WTC11 (cell line): ENCODE results near the gene KIRREL3. TPM values are rescaled to one million over a fixed set of nuclear protein-coding genes. Genes with fewer than 3 reads are reported as not detected.

Experiments used
- ATAC-seq: fragments of 200-7000 bp; cut with Tn5 transposase; 2 replicates; pipeline ENCODE4 v1.10.0; 2021; ENCODE audit warnings: mild to moderate bottlenecking, moderate library complexity
- CTCF ChIA-PET: fragments of 300-600 bp; sonication (Branson Sonifier 250); formaldehyde crosslinking; loops from one replicate; lab custom pipeline; 2021; ENCODE audit warnings: antibody characterized with exemption; lab: Charles Lee
- POLR2A ChIA-PET: fragments of 350-600 bp; sonication (Branson Sonifier 250); formaldehyde crosslinking; loops from one replicate; lab custom pipeline; 2021; ENCODE audit warnings: antibody characterized with exemption; lab: Charles Lee
- DNase-seq: peaks from one replicate; pipeline ENCODE4 v3.0.0; 2021; ENCODE audit warnings: low spot score
- H3K27ac Mint-ChIP-seq: 2 replicates; pipeline ENCODE4 v1.8.0; 2021; ENCODE audit warnings: mixed read lengths
- H3K27me3 Mint-ChIP-seq: 2 replicates; pipeline ENCODE4 v1.8.0; 2021; ENCODE audit warnings: low read depth, mild to moderate bottlenecking, moderate library complexity, mixed read lengths
- H3K36me3 Mint-ChIP-seq: 2 replicates; pipeline ENCODE4 v1.8.0; 2021; ENCODE audit warnings: mixed read lengths
- H3K4me1 Mint-ChIP-seq: 2 replicates; pipeline ENCODE4 v1.8.0; 2022; ENCODE audit warnings: mixed read lengths
- H3K4me3 Mint-ChIP-seq: 2 replicates; pipeline ENCODE4 v1.8.0; 2021; ENCODE audit warnings: mild to moderate bottlenecking, moderate library complexity, mixed read lengths
- H3K9me3 Mint-ChIP-seq: 2 replicates; pipeline ENCODE4 v1.8.0; 2021; ENCODE audit warnings: mixed read lengths
- EMX1 ChIP-seq: fragments of 250-450 bp; sonication (Bioruptor Pico); IDR thresholded peaks from 2 replicates; pipeline ENCODE4 v1.8.0; 2021; ENCODE audit warnings: mild to moderate bottlenecking
- ESRRA ChIP-seq: sonication (generic); formaldehyde crosslinking; IDR thresholded peaks from 2 replicates; pipeline ENCODE4 v1.8.1; 2022; ENCODE audit warnings: mild to moderate bottlenecking, missing genetic modification reagents, borderline replicate concordance
- FOXP1 ChIP-seq: sonication (generic); formaldehyde crosslinking; IDR thresholded peaks from 2 replicates; pipeline ENCODE4 v1.8.0; 2022; ENCODE audit warnings: missing genetic modification reagents, mild to moderate bottlenecking, moderate library complexity, borderline replicate concordance
- GABPB1 ChIP-seq: sonication (generic); formaldehyde crosslinking; IDR thresholded peaks from 2 replicates; pipeline ENCODE4 v1.8.1; 2023; ENCODE audit warnings: mild to moderate bottlenecking, missing genetic modification reagents
- GRHL2 ChIP-seq: fragments of 250-450 bp; sonication (Bioruptor Pico); IDR thresholded peaks from 2 replicates; pipeline ENCODE4 v1.8.0; 2022; ENCODE audit warnings: mild to moderate bottlenecking, moderate library complexity; ENCODE audit not compliant: insufficient replicate concordance, severe bottlenecking
- MXD4 ChIP-seq: fragments of 250-450 bp; sonication (Bioruptor Pico); IDR thresholded peaks from 2 replicates; pipeline ENCODE4 v1.8.0; 2021; ENCODE audit warnings: mild to moderate bottlenecking, moderate library complexity, borderline replicate concordance
- NFE2L1 ChIP-seq: sonication (generic); formaldehyde crosslinking; IDR thresholded peaks from 2 replicates; pipeline ENCODE4 v1.8.1; 2023; ENCODE audit warnings: missing genetic modification reagents
- NFYB ChIP-seq: sonication (generic); formaldehyde crosslinking; conservative IDR thresholded peaks from 2 replicates; pipeline ENCODE4 v1.8.0; 2022; ENCODE audit warnings: low read depth, missing genetic modification reagents
- NR1H2 ChIP-seq: sonication (generic); formaldehyde crosslinking; IDR thresholded peaks from 2 replicates; pipeline ENCODE4 v1.9.0; 2021; ENCODE audit warnings: mild to moderate bottlenecking, moderate library complexity, missing genetic modification reagents
- OVOL2 ChIP-seq: fragments of 250-450 bp; sonication (Bioruptor Pico); IDR thresholded peaks from 2 replicates; pipeline ENCODE4 v1.9.0; 2021; ENCODE audit warnings: mild to moderate bottlenecking, borderline replicate concordance
- PRRX2 ChIP-seq: fragments of 250-450 bp; sonication (Bioruptor Pico); IDR thresholded peaks from 2 replicates; pipeline ENCODE4 v1.8.0; 2021; ENCODE audit warnings: mild to moderate bottlenecking
- RELA ChIP-seq: sonication (generic); formaldehyde crosslinking; IDR thresholded peaks from 2 replicates; pipeline ENCODE4 v1.8.1; 2022; ENCODE audit warnings: missing genetic modification reagents, mild to moderate bottlenecking, borderline replicate concordance
- SMAD4 ChIP-seq: sonication (generic); formaldehyde crosslinking; IDR thresholded peaks from 2 replicates; pipeline ENCODE4 v1.8.0; 2022; ENCODE audit warnings: mild to moderate bottlenecking, missing genetic modification reagents
- TEAD4 ChIP-seq: sonication (generic); formaldehyde crosslinking; IDR thresholded peaks from 2 replicates; pipeline ENCODE4 v1.8.0; 2022; ENCODE audit warnings: mild to moderate bottlenecking, missing genetic modification reagents
- ZNF396 ChIP-seq: fragments of 250-450 bp; sonication (Bioruptor Pico); IDR thresholded peaks from 2 replicates; pipeline ENCODE4 v1.8.0; 2021; ENCODE audit warnings: mild to moderate bottlenecking, moderate library complexity, borderline replicate concordance
- ZNF416 ChIP-seq: fragments of 250-450 bp; sonication (Bioruptor Pico); IDR thresholded peaks from 2 replicates; pipeline ENCODE4 v1.9.0; 2021; ENCODE audit warnings: mild to moderate bottlenecking, inconsistent platforms
- ZNF671 ChIP-seq: fragments of 250-450 bp; sonication (Bioruptor Pico); IDR thresholded peaks from 2 replicates; pipeline ENCODE4 v1.8.0; 2021; ENCODE audit warnings: mild to moderate bottlenecking
- total RNA-seq: library from RNA; stranded (reverse); gene quantifications from 3 replicates; pipeline ENCODE4 v1.2.3, GENCODE V29; 2021
- TF ChIP-seq, protein P1 (sequence below): fragments of 200-600 bp; IDR thresholded peaks from 2 replicates; pipeline ENCODE4 v1.8.0; 2022; ENCODE audit warnings: antibody characterized with exemption
- TF ChIP-seq, protein P2 (sequence below): fragments of 250-450 bp; sonication (Bioruptor Pico); IDR thresholded peaks from 2 replicates; pipeline ENCODE4 v1.9.0; 2021; ENCODE audit warnings: moderate library complexity, mild to moderate bottlenecking, inconsistent platforms, borderline replicate concordance
- TF ChIP-seq, protein P3 (sequence below): sonication (generic); formaldehyde crosslinking; IDR thresholded peaks from 2 replicates; pipeline ENCODE4 v1.8.1; 2023; ENCODE audit warnings: mild to moderate bottlenecking, missing genetic modification reagents
- TF ChIP-seq, protein P4 (sequence below): sonication (generic); formaldehyde crosslinking; IDR thresholded peaks from 2 replicates; pipeline ENCODE4 v1.8.1; 2022; ENCODE audit warnings: low read depth, missing genetic modification reagents, borderline replicate concordance
- TF ChIP-seq, protein P5 (sequence below): sonication (generic); formaldehyde crosslinking; IDR thresholded peaks from 2 replicates; pipeline ENCODE4 v1.8.1; 2022; ENCODE audit warnings: mild to moderate bottlenecking, missing genetic modification reagents, moderate library complexity, borderline replicate concordance
- TF ChIP-seq, protein P6 (sequence below): sonication (generic); formaldehyde crosslinking; IDR thresholded peaks from 2 replicates; pipeline ENCODE4 v1.8.1; 2022; ENCODE audit warnings: mild to moderate bottlenecking, moderate library complexity, missing genetic modification reagents
- TF ChIP-seq, protein P7 (sequence below): sonication (generic); formaldehyde crosslinking; IDR thresholded peaks from 2 replicates; pipeline ENCODE4 v1.8.1; 2023; ENCODE audit warnings: mild to moderate bottlenecking, missing genetic modification reagents, borderline replicate concordance

KIRREL3 gene
- total RNA-seq, 1 experiment from 2014 or later, result 0.59 TPM

DNA sequence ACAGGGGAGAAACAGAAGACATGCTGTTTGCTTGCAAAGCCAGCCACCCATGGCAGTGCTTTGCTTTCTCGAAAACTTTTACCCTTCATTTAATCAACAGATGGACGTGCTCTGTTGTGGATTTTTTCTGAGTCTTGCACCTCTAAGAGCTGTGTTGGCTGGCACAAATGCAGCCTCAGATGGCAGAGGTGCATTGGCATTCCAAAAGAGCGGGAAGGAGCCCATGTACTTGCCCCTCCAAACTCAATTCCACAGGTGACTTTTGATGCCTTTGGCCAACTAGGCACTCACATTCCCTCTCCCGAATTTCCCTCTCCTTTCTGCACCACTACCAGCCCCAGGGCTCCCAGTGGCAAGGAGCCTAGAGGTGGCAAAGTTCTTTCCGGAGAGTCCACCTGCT, 1.2 kb downstream of the KIRREL3 start (continued):
- TF ChIP-seq, protein P1, sequence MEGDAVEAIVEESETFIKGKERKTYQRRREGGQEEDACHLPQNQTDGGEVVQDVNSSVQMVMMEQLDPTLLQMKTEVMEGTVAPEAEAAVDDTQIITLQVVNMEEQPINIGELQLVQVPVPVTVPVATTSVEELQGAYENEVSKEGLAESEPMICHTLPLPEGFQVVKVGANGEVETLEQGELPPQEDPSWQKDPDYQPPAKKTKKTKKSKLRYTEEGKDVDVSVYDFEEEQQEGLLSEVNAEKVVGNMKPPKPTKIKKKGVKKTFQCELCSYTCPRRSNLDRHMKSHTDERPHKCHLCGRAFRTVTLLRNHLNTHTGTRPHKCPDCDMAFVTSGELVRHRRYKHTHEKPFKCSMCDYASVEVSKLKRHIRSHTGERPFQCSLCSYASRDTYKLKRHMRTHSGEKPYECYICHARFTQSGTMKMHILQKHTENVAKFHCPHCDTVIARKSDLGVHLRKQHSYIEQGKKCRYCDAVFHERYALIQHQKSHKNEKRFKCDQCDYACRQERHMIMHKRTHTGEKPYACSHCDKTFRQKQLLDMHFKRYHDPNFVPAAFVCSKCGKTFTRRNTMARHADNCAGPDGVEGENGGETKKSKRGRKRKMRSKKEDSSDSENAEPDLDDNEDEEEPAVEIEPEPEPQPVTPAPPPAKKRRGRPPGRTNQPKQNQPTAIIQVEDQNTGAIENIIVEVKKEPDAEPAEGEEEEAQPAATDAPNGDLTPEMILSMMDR, result no peak
- TF ChIP-seq EMX1 (CRISPR knock-in tag) (no peak), FOXP1 (CRISPR knock-in tag) (no peak)

DNA sequence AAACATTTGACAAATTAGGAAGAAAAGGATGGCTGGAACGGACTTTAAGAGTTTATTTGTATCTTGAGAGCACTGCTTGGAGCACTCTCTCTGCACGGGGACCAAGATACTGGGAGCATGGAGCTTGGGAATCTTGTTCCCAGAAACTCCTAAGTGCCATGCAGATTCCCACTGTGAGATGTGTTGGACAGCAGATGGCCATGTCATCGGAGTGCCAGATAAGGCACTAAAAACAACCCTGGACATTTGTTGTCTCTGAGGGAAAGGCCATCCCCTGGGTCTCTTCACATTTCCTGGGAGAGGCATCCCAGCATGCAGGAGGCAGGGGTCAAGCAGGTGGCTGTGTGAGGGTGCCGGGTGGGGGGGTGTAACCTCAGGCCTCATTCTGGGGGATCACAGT, 2.9 kb downstream of the KIRREL3 start:
- H3K4me3 Mint-ChIP-seq, result no peak overlapping the region
- H3K27me3 Mint-ChIP-seq, result peaks cover 11% of the 10 kb centered on the region
- no peaks in the 10 kb centered on the region for H3K9me3 Mint-ChIP-seq
- H3K36me3 Mint-ChIP-seq, result no peaks in the 10 kb centered on the region
- H3K27ac Mint-ChIP-seq, result no peak overlapping the region
- CTCF ChIA-PET, result no interaction called here
- TF ChIP-seq, protein P2, sequence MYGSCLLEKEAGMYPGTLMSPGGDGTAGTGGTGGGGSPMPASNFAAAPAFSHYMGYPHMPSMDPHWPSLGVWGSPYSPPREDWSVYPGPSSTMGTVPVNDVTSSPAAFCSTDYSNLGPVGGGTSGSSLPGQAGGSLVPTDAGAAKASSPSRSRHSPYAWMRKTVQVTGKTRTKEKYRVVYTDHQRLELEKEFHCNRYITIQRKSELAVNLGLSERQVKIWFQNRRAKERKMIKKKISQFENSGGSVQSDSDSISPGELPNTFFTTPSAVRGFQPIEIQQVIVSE (CRISPR knock-in tag), result no peak
- TF ChIP-seq ZNF671 (CRISPR knock-in tag), result no peak
- TF ChIP-seq ZNF396 (CRISPR knock-in tag), result no peak
- TF ChIP-seq PRRX2 (CRISPR knock-in tag), result no peak
- no peak for TF ChIP-seq TEAD4 (CRISPR knock-in tag)
- no peak for TF ChIP-seq NR1H2
- ATAC-seq, result no peak
- peaks cover 18% of the 10 kb centered on the region for H3K4me1 Mint-ChIP-seq
- POLR2A ChIA-PET, result no interaction called here
- DNase-seq, result no peak

DNA sequence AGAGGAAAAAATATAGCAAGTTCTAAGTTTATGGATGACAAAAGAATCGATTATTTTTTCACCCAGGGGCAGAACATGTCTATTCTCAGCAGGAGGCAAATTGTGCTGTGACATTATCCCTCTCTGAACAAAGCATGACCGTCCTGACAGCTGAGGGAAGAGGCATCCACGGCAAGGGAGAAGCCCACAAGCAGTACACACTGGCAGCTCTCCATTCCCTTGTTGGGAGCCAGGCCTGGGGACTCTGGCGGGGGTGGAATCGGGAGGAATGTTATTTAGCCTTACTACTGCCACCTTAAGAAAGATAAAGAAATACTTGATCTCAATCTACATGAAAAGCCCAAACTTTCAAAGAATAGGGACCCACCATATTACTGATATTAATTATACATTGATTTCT, 3.4 kb downstream of the KIRREL3 start:
- Mint-ChIP-seq H3K4me3 (no peak overlapping the region), H3K9me3 (no peaks in the 10 kb centered on the region), H3K27ac (no peak overlapping the region), H3K4me1 (peaks cover 14% of the 10 kb centered on the region), H3K36me3 (no peaks in the 10 kb centered on the region), H3K27me3 (peaks cover 11% of the 10 kb centered on the region)
- ChIA-PET CTCF (no interaction called here), POLR2A (no interaction called here)
- no peak for DNase-seq
- no peak for ATAC-seq
- TF ChIP-seq, protein P3, sequence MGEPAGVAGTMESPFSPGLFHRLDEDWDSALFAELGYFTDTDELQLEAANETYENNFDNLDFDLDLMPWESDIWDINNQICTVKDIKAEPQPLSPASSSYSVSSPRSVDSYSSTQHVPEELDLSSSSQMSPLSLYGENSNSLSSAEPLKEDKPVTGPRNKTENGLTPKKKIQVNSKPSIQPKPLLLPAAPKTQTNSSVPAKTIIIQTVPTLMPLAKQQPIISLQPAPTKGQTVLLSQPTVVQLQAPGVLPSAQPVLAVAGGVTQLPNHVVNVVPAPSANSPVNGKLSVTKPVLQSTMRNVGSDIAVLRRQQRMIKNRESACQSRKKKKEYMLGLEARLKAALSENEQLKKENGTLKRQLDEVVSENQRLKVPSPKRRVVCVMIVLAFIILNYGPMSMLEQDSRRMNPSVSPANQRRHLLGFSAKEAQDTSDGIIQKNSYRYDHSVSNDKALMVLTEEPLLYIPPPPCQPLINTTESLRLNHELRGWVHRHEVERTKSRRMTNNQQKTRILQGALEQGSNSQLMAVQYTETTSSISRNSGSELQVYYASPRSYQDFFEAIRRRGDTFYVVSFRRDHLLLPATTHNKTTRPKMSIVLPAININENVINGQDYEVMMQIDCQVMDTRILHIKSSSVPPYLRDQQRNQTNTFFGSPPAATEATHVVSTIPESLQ, result no peak
- TF ChIP-seq, protein P4, sequence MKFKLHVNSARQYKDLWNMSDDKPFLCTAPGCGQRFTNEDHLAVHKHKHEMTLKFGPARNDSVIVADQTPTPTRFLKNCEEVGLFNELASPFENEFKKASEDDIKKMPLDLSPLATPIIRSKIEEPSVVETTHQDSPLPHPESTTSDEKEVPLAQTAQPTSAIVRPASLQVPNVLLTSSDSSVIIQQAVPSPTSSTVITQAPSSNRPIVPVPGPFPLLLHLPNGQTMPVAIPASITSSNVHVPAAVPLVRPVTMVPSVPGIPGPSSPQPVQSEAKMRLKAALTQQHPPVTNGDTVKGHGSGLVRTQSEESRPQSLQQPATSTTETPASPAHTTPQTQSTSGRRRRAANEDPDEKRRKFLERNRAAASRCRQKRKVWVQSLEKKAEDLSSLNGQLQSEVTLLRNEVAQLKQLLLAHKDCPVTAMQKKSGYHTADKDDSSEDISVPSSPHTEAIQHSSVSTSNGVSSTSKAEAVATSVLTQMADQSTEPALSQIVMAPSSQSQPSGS (CRISPR knock-in tag), result no peak
- no peak for TF ChIP-seq NFE2L1 (CRISPR knock-in tag)
- TF ChIP-seq NR1H2, result no peak
- TF ChIP-seq, protein P5, sequence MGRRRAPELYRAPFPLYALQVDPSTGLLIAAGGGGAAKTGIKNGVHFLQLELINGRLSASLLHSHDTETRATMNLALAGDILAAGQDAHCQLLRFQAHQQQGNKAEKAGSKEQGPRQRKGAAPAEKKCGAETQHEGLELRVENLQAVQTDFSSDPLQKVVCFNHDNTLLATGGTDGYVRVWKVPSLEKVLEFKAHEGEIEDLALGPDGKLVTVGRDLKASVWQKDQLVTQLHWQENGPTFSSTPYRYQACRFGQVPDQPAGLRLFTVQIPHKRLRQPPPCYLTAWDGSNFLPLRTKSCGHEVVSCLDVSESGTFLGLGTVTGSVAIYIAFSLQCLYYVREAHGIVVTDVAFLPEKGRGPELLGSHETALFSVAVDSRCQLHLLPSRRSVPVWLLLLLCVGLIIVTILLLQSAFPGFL (CRISPR knock-in tag), result no peak
- TF ChIP-seq, protein P6, sequence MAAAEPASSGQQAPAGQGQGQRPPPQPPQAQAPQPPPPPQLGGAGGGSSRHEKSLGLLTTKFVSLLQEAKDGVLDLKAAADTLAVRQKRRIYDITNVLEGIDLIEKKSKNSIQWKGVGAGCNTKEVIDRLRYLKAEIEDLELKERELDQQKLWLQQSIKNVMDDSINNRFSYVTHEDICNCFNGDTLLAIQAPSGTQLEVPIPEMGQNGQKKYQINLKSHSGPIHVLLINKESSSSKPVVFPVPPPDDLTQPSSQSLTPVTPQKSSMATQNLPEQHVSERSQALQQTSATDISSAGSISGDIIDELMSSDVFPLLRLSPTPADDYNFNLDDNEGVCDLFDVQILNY (CRISPR knock-in tag), result no peak
- TF ChIP-seq RELA (CRISPR knock-in tag), result no peak
- TF ChIP-seq GABPB1 (CRISPR knock-in tag), result no peak
- TF ChIP-seq ZNF416 (CRISPR knock-in tag), result no peak
- TF ChIP-seq ESRRA, result no peak
- no peak for TF ChIP-seq MXD4 (CRISPR knock-in tag)
- TF ChIP-seq OVOL2, result no peak
- no peak for TF ChIP-seq SMAD4 (CRISPR knock-in tag)
- no peak for TF ChIP-seq NFYB
- no peak for TF ChIP-seq GRHL2 (CRISPR knock-in tag)
- TF ChIP-seq, protein P7, sequence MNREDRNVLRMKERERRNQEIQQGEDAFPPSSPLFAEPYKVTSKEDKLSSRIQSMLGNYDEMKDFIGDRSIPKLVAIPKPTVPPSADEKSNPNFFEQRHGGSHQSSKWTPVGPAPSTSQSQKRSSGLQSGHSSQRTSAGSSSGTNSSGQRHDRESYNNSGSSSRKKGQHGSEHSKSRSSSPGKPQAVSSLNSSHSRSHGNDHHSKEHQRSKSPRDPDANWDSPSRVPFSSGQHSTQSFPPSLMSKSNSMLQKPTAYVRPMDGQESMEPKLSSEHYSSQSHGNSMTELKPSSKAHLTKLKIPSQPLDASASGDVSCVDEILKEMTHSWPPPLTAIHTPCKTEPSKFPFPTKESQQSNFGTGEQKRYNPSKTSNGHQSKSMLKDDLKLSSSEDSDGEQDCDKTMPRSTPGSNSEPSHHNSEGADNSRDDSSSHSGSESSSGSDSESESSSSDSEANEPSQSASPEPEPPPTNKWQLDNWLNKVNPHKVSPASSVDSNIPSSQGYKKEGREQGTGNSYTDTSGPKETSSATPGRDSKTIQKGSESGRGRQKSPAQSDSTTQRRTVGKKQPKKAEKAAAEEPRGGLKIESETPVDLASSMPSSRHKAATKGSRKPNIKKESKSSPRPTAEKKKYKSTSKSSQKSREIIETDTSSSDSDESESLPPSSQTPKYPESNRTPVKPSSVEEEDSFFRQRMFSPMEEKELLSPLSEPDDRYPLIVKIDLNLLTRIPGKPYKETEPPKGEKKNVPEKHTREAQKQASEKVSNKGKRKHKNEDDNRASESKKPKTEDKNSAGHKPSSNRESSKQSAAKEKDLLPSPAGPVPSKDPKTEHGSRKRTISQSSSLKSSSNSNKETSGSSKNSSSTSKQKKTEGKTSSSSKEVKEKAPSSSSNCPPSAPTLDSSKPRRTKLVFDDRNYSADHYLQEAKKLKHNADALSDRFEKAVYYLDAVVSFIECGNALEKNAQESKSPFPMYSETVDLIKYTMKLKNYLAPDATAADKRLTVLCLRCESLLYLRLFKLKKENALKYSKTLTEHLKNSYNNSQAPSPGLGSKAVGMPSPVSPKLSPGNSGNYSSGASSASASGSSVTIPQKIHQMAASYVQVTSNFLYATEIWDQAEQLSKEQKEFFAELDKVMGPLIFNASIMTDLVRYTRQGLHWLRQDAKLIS, result no peak
